Type B pancreatic cell (in vitro differentiated cells): ENCODE results near the gene RAP1A. TPM values are rescaled to one million over a fixed set of nuclear protein-coding genes. Genes with fewer than 3 reads are reported as not detected.

Source experiments
- DNase-seq: peaks from one replicate; pipeline ENCODE4 v3.0.0; 2021; ENCODE audit warnings: mixed read lengths; ENCODE audit not compliant: unreplicated experiment; ENCODE audit errors: extremely low spot score
- H3K27ac Mint-ChIP-seq: 2 replicates; pipeline ENCODE4 v1.8.0; 2021; ENCODE audit warnings: mild to moderate bottlenecking, mixed read lengths
- H3K27me3 Mint-ChIP-seq: 2 replicates; pipeline ENCODE4 v1.8.0; 2021; ENCODE audit warnings: mixed read lengths
- H3K36me3 Mint-ChIP-seq: 2 replicates; pipeline ENCODE4 v1.8.0; 2021; ENCODE audit warnings: mixed read lengths
- H3K4me1 Mint-ChIP-seq: one replicate; pipeline ENCODE4 v1.8.0; 2021; ENCODE audit warnings: mixed read lengths; ENCODE audit not compliant: unreplicated experiment
- H3K4me3 Mint-ChIP-seq: 2 replicates; pipeline ENCODE4 v1.8.0; 2021; ENCODE audit warnings: mild to moderate bottlenecking, mixed read lengths
- H3K9me3 Mint-ChIP-seq: 2 replicates; pipeline ENCODE4 v1.8.0; 2021; ENCODE audit warnings: mixed read lengths
- total RNA-seq: library from RNA; stranded (reverse); gene quantifications from 2 replicates; pipeline ENCODE4 v1.2.1, GENCODE V29; 2021; ENCODE audit warnings: low replicate concordance
- TF ChIP-seq, protein P1 (sequence below): fragments of 200-600 bp; sonication (generic); conservative IDR thresholded peaks from 2 replicates; pipeline ENCODE4 v1.5.0; 2021; ENCODE audit warnings: antibody characterized with exemption, mild to moderate bottlenecking

RAP1A gene
- total RNA-seq, 1 donor from 2014 or later, result 42.3 TPM

DNA sequence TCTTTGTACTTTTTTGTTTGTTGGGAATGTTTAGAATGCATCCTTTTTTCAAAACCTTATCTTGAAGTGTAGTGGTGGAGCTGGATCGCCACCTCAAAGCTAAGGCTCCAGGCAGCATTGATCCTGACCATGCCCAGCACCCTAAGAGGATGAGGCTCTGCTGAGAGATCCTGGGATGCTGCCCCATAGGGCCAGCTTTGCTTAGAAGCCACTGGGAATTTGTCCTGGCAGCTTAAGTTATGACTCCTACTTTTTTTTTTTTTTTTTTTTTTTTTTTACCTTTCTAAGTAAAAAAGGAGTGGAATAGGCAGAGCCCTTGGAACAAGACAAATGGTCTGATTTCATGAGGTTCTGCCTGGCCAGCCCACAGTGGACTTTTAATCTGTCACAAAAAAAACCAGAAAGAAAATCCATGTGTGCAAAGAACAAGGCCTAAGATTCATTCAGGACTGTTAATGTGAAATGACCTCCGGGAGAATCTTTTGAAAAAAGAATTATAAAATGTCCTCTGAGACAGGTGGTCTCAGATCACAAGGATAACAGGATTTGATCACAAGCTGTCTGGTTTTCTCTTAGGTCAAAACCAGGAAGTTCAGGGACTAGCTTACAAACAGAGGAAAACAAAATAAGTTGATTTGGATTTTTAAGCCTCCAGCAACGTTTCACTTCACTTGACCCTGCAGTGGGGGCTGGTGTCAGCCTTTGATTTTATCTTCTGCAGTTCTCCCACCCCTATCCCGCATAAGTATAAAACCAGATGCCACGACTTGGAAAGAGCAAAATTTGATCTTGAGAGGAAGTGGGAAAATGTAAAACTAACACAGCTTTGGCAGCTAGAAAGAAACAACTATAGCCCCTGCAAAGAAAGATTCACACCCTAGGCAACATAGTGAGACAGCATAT is 25.9 kb upstream of the RAP1A start:
- peak overlapping the region; percentile 78 for H3K27ac Mint-ChIP-seq
- TF ChIP-seq, protein P1, sequence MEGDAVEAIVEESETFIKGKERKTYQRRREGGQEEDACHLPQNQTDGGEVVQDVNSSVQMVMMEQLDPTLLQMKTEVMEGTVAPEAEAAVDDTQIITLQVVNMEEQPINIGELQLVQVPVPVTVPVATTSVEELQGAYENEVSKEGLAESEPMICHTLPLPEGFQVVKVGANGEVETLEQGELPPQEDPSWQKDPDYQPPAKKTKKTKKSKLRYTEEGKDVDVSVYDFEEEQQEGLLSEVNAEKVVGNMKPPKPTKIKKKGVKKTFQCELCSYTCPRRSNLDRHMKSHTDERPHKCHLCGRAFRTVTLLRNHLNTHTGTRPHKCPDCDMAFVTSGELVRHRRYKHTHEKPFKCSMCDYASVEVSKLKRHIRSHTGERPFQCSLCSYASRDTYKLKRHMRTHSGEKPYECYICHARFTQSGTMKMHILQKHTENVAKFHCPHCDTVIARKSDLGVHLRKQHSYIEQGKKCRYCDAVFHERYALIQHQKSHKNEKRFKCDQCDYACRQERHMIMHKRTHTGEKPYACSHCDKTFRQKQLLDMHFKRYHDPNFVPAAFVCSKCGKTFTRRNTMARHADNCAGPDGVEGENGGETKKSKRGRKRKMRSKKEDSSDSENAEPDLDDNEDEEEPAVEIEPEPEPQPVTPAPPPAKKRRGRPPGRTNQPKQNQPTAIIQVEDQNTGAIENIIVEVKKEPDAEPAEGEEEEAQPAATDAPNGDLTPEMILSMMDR, result no peak
- no peaks in the 10 kb centered on the region for H3K36me3 Mint-ChIP-seq
- H3K27me3 Mint-ChIP-seq, result no peaks in the 10 kb centered on the region
- H3K9me3 Mint-ChIP-seq, result no peaks in the 10 kb centered on the region
- DNase-seq, result no peak
- peak overlapping the region; percentile 37 for H3K4me3 Mint-ChIP-seq
- H3K4me1 Mint-ChIP-seq, result peaks cover 20% of the 10 kb centered on the region

DNA sequence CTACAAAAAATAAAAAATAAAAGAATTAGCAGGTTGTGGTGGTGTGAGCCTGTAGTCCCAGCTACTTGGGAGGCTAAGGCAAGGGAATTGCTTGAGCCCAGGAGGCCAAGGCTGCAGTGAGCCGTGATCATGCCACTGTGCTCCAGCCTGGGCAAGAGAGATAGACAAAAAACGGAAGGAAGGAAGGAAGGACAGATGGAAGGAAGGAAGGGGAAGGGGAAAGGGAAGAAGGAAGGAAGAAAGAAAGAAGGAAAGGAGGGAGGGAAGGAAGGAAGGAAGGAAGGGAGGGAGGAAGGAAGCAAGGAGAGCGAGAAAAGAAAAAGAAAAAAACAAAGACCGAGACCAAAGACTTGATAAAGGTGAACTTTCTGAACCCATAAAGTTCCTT is 25.3 kb upstream of the RAP1A start:
- TF ChIP-seq, protein P1, result no peak
- Mint-ChIP-seq H3K27ac (no peak overlapping the region), H3K4me3 (no peak overlapping the region), H3K27me3 (no peaks in the 10 kb centered on the region), H3K4me1 (peaks cover 20% of the 10 kb centered on the region), H3K36me3 (no peaks in the 10 kb centered on the region), H3K9me3 (no peaks in the 10 kb centered on the region)
- DNase-seq, result no peak

GRCh38 chr1:111595807-111596206 is 23.8 kb upstream of the RAP1A start:
- Mint-ChIP-seq H3K4me3 (no peak overlapping the region), H3K36me3 (no peaks in the 10 kb centered on the region), H3K27me3 (peaks cover 4% of the 10 kb centered on the region), H3K4me1 (peaks cover 20% of the 10 kb centered on the region), H3K27ac (no peak overlapping the region), H3K9me3 (no peaks in the 10 kb centered on the region)
- no peak for DNase-seq
- TF ChIP-seq, protein P1, result no peak

- H3K36me3 Mint-ChIP-seq, result no peaks in the 10 kb centered on the region
- DNase-seq, result no peak
- peaks cover 20% of the 10 kb centered on the region for H3K4me1 Mint-ChIP-seq
- no peak overlapping the region for H3K27ac Mint-ChIP-seq
- no peaks in the 10 kb centered on the region for H3K9me3 Mint-ChIP-seq
- TF ChIP-seq, protein P1, result no peak
- H3K4me3 Mint-ChIP-seq, result no peak overlapping the region
- peaks cover 4% of the 10 kb centered on the region for H3K27me3 Mint-ChIP-seq
Measured at GRCh38 chr1:111596499-111596898, 23.1 kb upstream of the RAP1A start.

DNA sequence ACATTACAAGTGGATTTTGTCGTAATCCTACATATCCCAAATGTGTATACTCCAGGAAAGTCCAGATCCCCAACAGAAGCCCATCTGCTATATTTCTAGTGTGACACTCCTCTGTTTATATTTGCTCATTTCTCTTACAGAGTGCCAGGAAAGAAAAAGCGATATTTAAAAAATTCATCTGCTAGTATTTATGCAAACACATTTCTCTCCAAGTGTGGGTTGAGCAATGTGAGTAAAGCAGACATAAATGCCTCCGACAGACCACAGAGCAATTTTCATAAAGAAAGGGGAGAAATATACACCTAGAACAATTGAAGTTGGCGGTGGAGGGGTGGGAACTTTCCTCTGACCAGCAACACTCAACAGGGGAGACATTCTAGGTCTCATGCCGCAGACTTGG is 22.2 kb upstream of the RAP1A start:
- Mint-ChIP-seq H3K27me3 (peaks cover 4% of the 10 kb centered on the region), H3K4me1 (peaks cover 14% of the 10 kb centered on the region), H3K4me3 (no peak overlapping the region), H3K9me3 (no peaks in the 10 kb centered on the region), H3K27ac (no peak overlapping the region), H3K36me3 (no peaks in the 10 kb centered on the region)
- DNase-seq, result no peak
- TF ChIP-seq, protein P1, result no peak
